ENCODE results near the gene ZNF443. TPM values are rescaled to one million over a fixed set of nuclear protein-coding genes. Genes with fewer than 3 reads are reported as not detected.

ZNF443 gene
- polyA plus RNA-seq, 3 donors = 0.24 to 1.00 (median 0.52) TPM

DNA sequence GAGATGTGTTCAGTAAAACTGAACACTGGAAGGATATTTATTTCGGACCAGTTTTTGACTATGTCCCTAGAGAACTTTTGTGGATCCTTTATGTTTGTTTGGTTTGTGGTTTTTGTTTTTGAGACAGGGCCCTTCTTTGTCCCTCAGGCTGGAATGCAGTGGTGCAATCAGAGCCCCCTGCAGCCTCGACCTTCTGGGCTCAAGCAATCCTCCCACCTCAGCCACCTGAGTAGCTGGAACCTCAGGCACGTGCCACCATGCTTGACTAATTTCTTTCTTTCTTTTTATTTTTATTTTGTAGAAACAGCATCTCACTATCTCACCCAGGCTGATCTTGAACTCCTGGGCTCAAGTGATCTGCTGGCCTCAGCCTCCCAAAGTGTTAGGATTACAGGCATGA, 44.8 kb upstream of the ZNF443 start:
- H2AFZ ChIP-seq (ENCODE audit: insufficient read depth, low read depth, low read length, poor library complexity, severe bottlenecking) = peak overlapping the region; percentile 96

DNA sequence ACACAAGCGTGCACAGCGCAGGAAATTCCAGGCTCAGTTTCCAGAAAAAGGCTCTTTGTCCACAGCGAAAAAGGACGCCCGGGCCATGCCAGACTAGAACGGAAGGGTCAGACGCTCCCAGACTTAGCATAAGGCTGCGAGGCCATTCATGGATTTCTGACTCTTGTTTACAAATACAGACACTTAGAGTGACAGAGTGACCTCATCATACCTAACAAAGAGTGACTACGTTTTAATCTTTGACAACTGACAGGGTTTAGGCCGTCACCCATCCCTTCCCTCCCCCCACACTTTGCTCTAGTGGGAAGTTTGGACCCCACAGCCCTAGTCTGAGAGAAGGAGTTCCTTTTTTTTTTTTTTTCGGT, 44.2 kb upstream of the ZNF443 start:
- peak overlapping the region; percentile 96 for H2AFZ ChIP-seq (ENCODE audit: insufficient read depth, low read depth, low read length, poor library complexity, severe bottlenecking)

More for the DNA sequence above, 44.8 kb upstream of the ZNF443 start:
- peaks cover 0 to 3% of the 10 kb centered on the region in 2 donors for H3K36me3 Mint-ChIP-seq
- Histone ChIP-seq H3K4me2 (replicated peaks; ENCODE audit: extremely low read depth, low read length, poor library complexity, severe bottlenecking) (peak overlapping the region; percentile 83), H3K9me3 (replicated peaks in 1 of 2; ENCODE audit: control insufficient read depth in 1 of 2, insufficient read depth in 1 of 2, low read length in 2 of 2) (peaks cover 0 to 2% of the 10 kb centered on the region in 2 donors), H4K20me1 (ENCODE audit: insufficient read depth, low read length) (no peaks in the 10 kb centered on the region), H3K27ac (ENCODE audit: low read depth in 1 of 2, low read length in 2 of 2) (no peak overlapping the region), H3K27me3 (ENCODE audit: control insufficient read depth in 2 of 2, insufficient read depth in 2 of 2, low read length in 2 of 2) (no peaks in the 10 kb centered on the region), H3K36me3 (replicated peaks in 1 of 2; ENCODE audit: control insufficient read depth in 1 of 2, insufficient read depth in 2 of 2, low read length in 2 of 2) (no peaks in the 10 kb centered on the region), H3K4me1 (ENCODE audit: control insufficient read depth in 1 of 2, insufficient read depth in 2 of 2, low read length in 2 of 2) (peaks cover 12 to 21% of the 10 kb centered on the region in 2 donors), H3K79me2 (ENCODE audit: insufficient read depth, low read length) (no peaks in the 10 kb centered on the region), H3K9ac (ENCODE audit: insufficient read depth, low read length, poor library complexity, severe bottlenecking) (no peak overlapping the region), H3K4me3 (replicated peaks in 1 of 3; ENCODE audit: low read depth in 2 of 3, low read length in 3 of 3) (peak overlapping the region in 1 of 3 experiments; percentile 98)
- no peak for DNase-seq
- intact Hi-C loops (cut with micrococcal nuclease) = no loop called here
- peaks cover 0 to 6% (median 5%) of the 10 kb centered on the region in 3 donors for H3K27me3 Mint-ChIP-seq (ENCODE audit: low read depth in 3 of 3)
- peak overlapping the region in 2 of 7 donors; percentile 7 to 57 for H3K27ac Mint-ChIP-seq
- peaks cover 3 to 23% (median 6%) of the 10 kb centered on the region in 7 donors for H3K9me3 Mint-ChIP-seq
- TF ChIP-seq, protein P1, sequence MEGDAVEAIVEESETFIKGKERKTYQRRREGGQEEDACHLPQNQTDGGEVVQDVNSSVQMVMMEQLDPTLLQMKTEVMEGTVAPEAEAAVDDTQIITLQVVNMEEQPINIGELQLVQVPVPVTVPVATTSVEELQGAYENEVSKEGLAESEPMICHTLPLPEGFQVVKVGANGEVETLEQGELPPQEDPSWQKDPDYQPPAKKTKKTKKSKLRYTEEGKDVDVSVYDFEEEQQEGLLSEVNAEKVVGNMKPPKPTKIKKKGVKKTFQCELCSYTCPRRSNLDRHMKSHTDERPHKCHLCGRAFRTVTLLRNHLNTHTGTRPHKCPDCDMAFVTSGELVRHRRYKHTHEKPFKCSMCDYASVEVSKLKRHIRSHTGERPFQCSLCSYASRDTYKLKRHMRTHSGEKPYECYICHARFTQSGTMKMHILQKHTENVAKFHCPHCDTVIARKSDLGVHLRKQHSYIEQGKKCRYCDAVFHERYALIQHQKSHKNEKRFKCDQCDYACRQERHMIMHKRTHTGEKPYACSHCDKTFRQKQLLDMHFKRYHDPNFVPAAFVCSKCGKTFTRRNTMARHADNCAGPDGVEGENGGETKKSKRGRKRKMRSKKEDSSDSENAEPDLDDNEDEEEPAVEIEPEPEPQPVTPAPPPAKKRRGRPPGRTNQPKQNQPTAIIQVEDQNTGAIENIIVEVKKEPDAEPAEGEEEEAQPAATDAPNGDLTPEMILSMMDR (IDR thresholded peaks at IDR 0.05) = no peak
- peak overlapping the region; percentile 87 to 94 for H3K4me3 Mint-ChIP-seq
- peaks cover 31% of the 10 kb centered on the region for H3K4me1 Mint-ChIP-seq
- 80% methylated on average over 2 of the region's 3 CpGs for WGBS (ENCODE audit: insufficient coverage)

More for the DNA sequence above, 44.2 kb upstream of the ZNF443 start:
- intact Hi-C loops (cut with micrococcal nuclease) = no loop called here
- Mint-ChIP-seq H3K27ac (peak overlapping the region in 6 of 7 donors; percentile 33 to 81 (median 74)), H3K4me3 (peak overlapping the region; percentile 87 to 94), H3K4me1 (peaks cover 31% of the 10 kb centered on the region), H3K9me3 (peaks cover 3 to 23% (median 6%) of the 10 kb centered on the region in 7 donors), H3K36me3 (peaks cover 0 to 3% of the 10 kb centered on the region in 2 donors), H3K27me3 (ENCODE audit: low read depth in 3 of 3) (peaks cover 0 to 6% (median 5%) of the 10 kb centered on the region in 3 donors)
- H4K20me1 ChIP-seq (ENCODE audit: insufficient read depth, low read length) = no peaks in the 10 kb centered on the region
- H3K9me3 ChIP-seq (replicated peaks in 1 of 2; ENCODE audit: control insufficient read depth in 1 of 2, insufficient read depth in 1 of 2, low read length in 2 of 2) = peaks cover 0 to 5% of the 10 kb centered on the region in 2 donors
- H3K27me3 ChIP-seq (ENCODE audit: control insufficient read depth in 2 of 2, insufficient read depth in 2 of 2, low read length in 2 of 2) = no peaks in the 10 kb centered on the region
- H3K9ac ChIP-seq (ENCODE audit: insufficient read depth, low read length, poor library complexity, severe bottlenecking) = peak overlapping the region; percentile 78
- no peaks in the 10 kb centered on the region for H3K36me3 ChIP-seq (replicated peaks in 1 of 2; ENCODE audit: control insufficient read depth in 1 of 2, insufficient read depth in 2 of 2, low read length in 2 of 2)
- H3K79me2 ChIP-seq (ENCODE audit: insufficient read depth, low read length) = no peaks in the 10 kb centered on the region
- peak overlapping the region; percentile 75 to 98 (median 88) for H3K4me3 ChIP-seq (replicated peaks in 1 of 3; ENCODE audit: low read depth in 2 of 3, low read length in 3 of 3)
- H3K27ac ChIP-seq (ENCODE audit: low read depth in 1 of 2, low read length in 2 of 2) = peak overlapping the region in 1 of 2 donors; percentile 73
- peaks cover 12 to 21% of the 10 kb centered on the region in 2 donors for H3K4me1 ChIP-seq (ENCODE audit: control insufficient read depth in 1 of 2, insufficient read depth in 2 of 2, low read length in 2 of 2)
- TF ChIP-seq, protein P1 (IDR thresholded peaks at IDR 0.05) = no peak
- no peak for DNase-seq
- 0% methylated on average over 5 of the region's 11 CpGs for WGBS (ENCODE audit: insufficient coverage)
- peak overlapping the region; percentile 83 for H3K4me2 ChIP-seq (replicated peaks; ENCODE audit: extremely low read depth, low read length, poor library complexity, severe bottlenecking)
